Activated CD4-positive, alpha-beta T cell treated with anti-CD3 and anti-CD28 coated beads, Interleukin-2, amount 50 U/mL, for 16 hours (primary cell): ENCODE measurements around the gene ARHGAP25.
A peak's percentile ranks its signal among the peaks of the same experiment; 100 is the strongest.

Experiments
- DNase-seq: peaks from one replicate; pipeline ENCODE4 v3.0.0-alpha.2; 2020

Gene ARHGAP25

GRCh38 chr2:68768461-68768860, 33.9 kb downstream of the ARHGAP25 start:
- DNase-seq: no peak

DNA sequence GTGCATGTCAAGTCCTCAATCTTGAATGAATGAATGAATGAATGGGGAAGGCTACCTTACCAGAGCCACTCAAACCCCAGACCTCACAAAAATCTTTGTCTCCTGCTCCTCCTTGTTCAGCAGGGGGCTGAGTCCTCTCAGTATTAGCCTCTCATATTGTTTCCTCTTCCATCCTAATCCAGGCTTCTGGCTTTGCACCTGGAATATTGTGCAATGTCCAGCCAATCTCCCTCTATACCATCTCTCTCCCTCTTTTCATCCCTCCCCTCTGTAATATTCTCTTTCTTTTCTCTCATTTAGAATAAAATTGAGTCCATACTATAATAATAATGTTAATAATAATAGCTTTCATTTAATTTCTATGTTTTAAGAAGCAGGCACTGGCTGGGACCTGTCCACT, 34.3 kb downstream of the ARHGAP25 start:
- no peak for DNase-seq

DNA sequence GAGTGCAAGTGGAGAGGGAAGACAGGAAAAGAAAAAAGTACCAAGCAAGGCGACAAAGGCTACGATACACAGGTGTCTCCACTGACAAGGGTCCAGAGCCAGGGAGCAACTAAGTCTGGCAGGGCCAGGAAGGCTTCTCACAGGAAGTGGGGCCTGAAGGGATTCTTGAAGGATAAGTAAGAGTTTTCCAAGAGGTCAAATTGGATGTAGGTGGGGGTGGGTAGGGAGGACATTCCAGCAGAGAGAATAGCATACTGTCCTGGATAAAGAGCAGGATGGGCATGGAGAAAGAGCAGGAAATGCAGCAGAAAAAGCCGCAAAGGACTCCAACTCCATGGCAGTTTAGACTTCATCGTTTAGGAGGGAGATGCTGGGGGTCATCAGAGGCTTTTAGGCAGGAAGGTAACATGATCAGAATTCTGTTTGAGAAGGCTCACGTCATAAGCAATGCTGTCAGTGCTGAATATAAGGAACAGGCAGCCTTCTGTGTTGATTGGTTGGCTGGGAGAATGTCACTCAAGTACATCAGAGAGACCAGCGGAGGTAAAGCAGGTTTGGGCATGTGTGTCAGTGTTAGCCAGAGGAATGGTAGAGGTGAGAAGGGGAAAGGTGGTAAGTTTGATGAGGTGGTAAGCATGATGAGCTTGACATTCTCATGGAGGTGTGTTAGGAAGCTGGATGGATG, 35.1 kb downstream of the ARHGAP25 start:
- no peak for DNase-seq

GRCh38 chr2:68770271-68771111, 35.9 kb downstream of the ARHGAP25 start:
- peak; percentile 56 for DNase-seq

- no peak for DNase-seq
Measured at GRCh38 chr2:68771211-68771751, 36.7 kb downstream of the ARHGAP25 start.

DNA sequence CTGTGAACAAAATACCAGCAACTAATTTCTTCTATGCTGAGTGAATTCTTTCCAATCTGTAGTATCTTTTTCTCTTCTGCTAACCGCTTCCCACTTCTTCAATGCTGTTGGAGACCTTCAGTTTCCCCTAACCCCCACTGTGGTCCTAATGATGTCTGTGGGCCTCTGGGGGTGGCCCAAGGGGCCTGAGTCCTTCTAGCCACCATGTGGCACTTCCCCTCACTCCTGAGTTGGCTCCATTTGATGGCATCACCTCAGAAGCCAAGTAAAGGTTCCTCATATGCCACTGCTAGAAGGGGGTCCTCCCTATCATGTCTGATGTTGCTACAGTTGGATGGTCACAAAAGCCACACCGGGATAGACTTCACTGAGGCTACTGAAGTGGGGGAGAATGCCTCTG, 37.5 kb downstream of the ARHGAP25 start:
- no peak for DNase-seq

DNA sequence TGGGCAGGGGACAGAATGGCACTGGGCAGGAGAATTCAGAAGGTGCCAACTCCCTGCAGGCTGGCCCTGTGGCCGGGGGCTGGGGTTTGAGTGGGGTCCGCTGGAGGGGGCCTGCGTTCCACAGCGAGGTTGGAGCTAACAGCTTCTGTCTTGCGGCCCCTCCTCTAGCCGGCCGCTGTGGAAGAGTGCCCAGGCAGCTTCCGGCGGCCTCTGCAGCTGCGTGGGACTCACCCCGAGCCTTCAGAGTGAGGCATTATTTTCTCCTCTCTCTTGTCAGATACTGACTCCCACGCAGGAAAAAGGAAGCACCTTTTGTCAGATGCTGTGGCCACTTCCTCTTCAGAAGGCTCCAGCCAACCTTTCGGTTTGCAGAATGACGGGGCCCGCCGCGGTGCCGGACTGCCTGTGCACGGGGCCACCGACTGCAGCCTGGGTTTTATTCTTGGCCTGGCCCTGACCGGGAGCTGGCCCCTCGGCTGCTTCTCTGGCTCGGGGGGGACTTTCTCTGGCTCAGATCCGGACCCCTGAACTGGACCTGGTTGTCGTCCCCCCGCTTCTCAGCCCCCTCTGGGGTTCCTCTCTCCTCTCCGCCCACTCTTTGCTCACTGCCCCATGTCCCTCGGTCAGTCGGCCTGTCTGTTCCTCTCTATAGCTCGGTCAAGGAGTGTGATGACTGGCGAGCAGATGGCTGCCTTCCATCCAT, 40.1 kb downstream of the ARHGAP25 start:
- peak; percentile 83 for DNase-seq

GRCh38 chr2:68775272-68775842, 40.7 kb downstream of the ARHGAP25 start:
- no peak for DNase-seq

DNA sequence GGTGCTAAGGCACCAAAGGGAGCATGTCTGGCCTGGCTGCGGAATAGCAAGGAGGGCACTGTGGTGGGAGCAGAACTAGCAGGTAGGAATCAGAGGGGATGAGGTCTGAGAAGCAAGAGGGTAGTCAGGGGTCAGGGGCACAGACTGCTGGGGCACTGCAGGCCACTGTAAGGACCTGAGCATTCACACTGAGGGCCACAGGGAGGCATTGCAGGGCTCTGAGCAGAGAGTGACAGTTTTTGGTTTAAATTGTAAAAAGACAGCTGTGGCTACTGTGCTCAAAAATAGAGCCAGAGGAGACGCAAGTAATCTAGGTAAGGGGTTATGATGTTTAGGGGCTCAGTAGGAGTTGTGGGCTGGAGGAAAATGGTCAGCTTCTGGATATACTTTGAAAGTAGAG, 41.5 kb downstream of the ARHGAP25 start:
- DNase-seq: no peak

GRCh38 chr2:68779595-68779994, 45.0 kb downstream of the ARHGAP25 start:
- no peak for DNase-seq

- no peak for DNase-seq
Measured at GRCh38 chr2:68784188-68784587, 49.6 kb downstream of the ARHGAP25 start.

GRCh38 chr2:68784915-68785314, 50.3 kb downstream of the ARHGAP25 start:
- DNase-seq: no peak

DNA sequence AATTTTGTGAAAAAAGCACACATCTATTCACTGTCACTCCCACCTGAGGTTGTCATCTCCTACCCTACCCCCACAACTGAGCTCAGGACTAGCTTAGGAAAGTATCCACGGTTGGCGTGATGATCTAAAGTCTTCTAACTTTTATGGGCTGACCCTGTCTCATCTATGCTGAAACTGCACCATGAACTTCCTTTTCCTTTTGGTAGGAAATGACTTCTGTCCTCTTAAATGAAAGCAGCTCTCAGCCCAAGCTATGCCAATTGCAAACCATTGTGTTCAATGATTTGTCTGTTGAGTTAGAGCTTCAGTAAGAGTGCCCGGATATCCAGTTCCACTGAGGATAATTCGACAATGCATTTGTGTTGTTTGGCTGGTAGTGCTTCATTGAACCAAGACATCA, 52.7 kb downstream of the ARHGAP25 start:
- DNase-seq: no peak

DNA sequence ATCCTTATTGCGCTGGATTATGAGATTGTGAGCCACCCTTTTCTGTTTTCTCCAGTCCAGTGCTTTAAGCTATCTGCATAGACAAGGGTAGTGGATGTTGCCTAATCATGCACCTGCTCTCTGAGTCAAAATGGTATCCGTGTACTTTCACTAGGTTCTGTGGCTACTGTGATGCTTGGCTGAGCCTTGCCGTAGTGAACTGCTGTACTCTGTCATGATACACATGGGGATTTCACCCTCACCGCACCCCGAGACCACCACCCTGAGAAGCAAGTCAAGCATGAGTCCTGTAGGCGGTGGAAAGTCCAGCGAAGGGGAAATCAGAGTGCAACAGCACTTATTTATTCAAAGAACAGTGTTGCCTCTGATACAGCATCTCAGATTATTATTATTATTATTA, 55.0 kb downstream of the ARHGAP25 start:
- peak; percentile 63 for DNase-seq

GRCh38 chr2:68790600-68790999, 56.0 kb downstream of the ARHGAP25 start:
- no peak for DNase-seq

DNA sequence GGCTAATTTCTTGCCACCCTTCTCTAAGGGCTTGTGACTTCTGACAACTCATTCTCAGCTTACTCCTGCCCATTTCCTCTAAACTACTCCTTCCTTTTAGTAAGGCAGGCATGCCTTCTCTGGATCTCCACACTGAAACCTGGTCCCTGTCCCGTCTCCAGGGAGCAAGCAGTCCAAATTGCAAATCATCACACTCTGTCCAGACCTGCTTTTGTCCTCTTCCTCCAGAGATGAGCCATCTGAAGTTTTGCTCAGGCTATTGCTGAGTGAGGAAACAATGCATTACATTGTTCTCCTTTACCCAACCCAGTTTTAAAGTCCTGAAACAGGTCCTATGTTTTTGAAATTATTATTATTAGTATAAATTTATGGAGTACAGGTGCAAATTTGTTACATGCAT, 57.3 kb downstream of the ARHGAP25 start:
- no peak for DNase-seq

DNA sequence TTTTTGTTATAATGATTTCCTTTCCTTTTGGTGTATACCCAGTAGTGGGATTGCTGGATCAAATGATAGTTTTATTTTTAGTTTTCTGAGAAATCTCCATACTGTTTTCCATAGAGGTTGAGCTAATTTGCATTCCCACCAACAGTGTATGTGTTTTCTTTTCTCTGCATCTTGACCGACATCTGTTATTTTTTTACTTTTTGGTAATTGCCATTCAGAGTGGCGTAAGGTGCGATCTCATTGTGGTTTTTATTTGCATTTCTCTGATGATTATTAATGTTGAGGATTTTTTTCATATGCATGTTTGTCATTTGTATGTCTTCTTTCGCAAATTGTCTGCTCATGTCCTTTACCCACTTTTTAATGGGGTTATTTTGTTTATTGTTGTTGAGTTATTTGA, 58.1 kb downstream of the ARHGAP25 start:
- DNase-seq: no peak

DNA sequence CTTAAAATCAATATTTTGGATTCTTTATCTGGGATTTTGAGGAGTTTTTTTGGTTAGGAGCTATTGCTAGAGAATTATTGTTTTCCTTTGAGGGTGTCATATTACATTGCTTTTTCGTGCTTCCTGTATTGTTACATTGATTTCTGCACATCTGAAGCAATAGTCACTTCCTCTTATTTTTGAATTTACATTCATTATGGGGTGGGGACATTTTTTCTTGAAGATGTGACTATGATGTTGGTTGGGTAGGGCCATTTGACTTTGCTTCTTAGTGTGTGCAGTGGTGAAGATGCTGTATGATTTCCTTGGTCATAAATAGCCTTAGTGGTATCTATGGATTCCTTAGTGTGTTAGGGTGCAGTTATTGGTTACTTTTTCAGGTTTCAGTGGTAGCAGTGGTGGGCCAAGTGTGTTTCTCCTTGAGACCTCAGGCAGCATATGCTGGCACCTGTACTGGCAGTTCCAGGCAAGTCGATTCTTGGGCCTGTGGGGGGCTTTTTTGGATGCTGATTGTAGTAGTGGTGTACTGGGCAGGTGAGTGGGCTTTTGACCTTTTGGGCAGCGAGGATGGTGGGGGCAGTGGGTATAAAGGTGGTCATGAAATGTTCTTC, 61.8 kb downstream of the ARHGAP25 start:
- no peak for DNase-seq

- no peak for DNase-seq
Measured at GRCh38 chr2:68798569-68798968, 64.0 kb downstream of the ARHGAP25 start.

GRCh38 chr2:68799140-68800026, 64.8 kb downstream of the ARHGAP25 start:
- no peak for DNase-seq

- no peak for DNase-seq
Measured at GRCh38 chr2:68800027-68800401, 65.4 kb downstream of the ARHGAP25 start.

DNA sequence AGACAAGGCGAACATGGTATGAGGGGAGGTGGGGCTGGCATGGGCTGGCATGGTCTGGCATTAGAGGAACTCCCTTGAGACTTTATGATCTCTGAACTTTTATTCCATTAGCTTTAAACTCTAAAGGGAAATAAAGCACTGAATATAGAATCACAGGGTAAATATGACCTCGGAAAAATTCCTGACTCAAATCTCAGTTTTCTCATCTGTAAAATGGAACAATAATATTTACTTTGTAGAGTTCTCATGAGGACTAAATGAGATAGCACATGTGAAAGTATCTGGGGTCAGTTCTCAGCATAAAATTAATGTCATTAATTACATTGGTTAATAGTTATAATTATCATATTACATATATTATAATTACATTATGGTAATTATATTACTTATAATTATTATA, 65.9 kb downstream of the ARHGAP25 start:
- no peak for DNase-seq
